HuH-7.5 (cell line): Measurements from ENCODE around the gene EPAS1.

Experiments used
- DNase-seq: peaks from one replicate; pipeline ENCODE4 v3.0.0; 2011; ENCODE audit warnings: low spot score

Gene EPAS1

GRCh38 chr2:46302005-46302695 lies 4.9 kb downstream of the EPAS1 start:
- no peak for DNase-seq

- no peak for DNase-seq
These were observed 6.0 kb downstream of the EPAS1 start for GRCh38 chr2:46303233-46303632.

GRCh38 chr2:46303822-46304221 lies 6.6 kb downstream of the EPAS1 start:
- no peak for DNase-seq

GRCh38 chr2:46304635-46305034 lies 7.4 kb downstream of the EPAS1 start:
- no peak for DNase-seq

GRCh38 chr2:46305187-46305586 lies 8.0 kb downstream of the EPAS1 start:
- DNase-seq: no peak

GRCh38 chr2:46305767-46306166 lies 8.6 kb downstream of the EPAS1 start:
- DNase-seq: no peak

- no peak for DNase-seq
These were observed 9.1 kb downstream of the EPAS1 start for GRCh38 chr2:46306330-46306751.

GRCh38 chr2:46306988-46307655 lies 9.9 kb downstream of the EPAS1 start:
- no peak for DNase-seq

- DNase-seq: no peak
These were observed 10.9 kb downstream of the EPAS1 start for GRCh38 chr2:46308081-46308480.

GRCh38 chr2:46308629-46309028 lies 11.4 kb downstream of the EPAS1 start:
- DNase-seq: no peak

GRCh38 chr2:46309052-46309953 lies 12.1 kb downstream of the EPAS1 start:
- no peak for DNase-seq

- no peak for DNase-seq
These were observed 13.2 kb downstream of the EPAS1 start for GRCh38 chr2:46310446-46310845.

- no peak for DNase-seq
These were observed 14.5 kb downstream of the EPAS1 start for GRCh38 chr2:46311651-46312223.

- DNase-seq: no peak
These were observed 15.9 kb downstream of the EPAS1 start for GRCh38 chr2:46313063-46313462.

GRCh38 chr2:46314065-46314835 lies 17.0 kb downstream of the EPAS1 start:
- no peak for DNase-seq

- no peak for DNase-seq
These were observed 18.1 kb downstream of the EPAS1 start for GRCh38 chr2:46315103-46315890.

- DNase-seq: no peak
These were observed 19.9 kb downstream of the EPAS1 start for GRCh38 chr2:46317094-46317486.

- no peak for DNase-seq
These were observed 21.6 kb downstream of the EPAS1 start for GRCh38 chr2:46318579-46319460.

- no peak for DNase-seq
These were observed 22.5 kb downstream of the EPAS1 start for GRCh38 chr2:46319711-46320110.

- no peak for DNase-seq
These were observed 22.9 kb downstream of the EPAS1 start for GRCh38 chr2:46320141-46320567.
